GM21529 (cell line): ENCODE results near the gene PIGS.

ENCODE experiments used
- ATAC-seq: cut with Tn5 transposase; IDR thresholded peaks from one replicate; pipeline ENCODE4 v1.9.1; 2021; ENCODE audit not compliant: unreplicated experiment

The PIGS gene

GRCh38 chr17:28511858-28512461 is 59.4 kb downstream of the PIGS start:
- ATAC-seq: no peak

- no peak for ATAC-seq
Measured at GRCh38 chr17:28509789-28510188, 61.5 kb downstream of the PIGS start.

- no peak for ATAC-seq
Measured at GRCh38 chr17:28508211-28508724, 63.1 kb downstream of the PIGS start.

GRCh38 chr17:28507567-28508203 is 63.6 kb downstream of the PIGS start:
- no peak for ATAC-seq

- no peak for ATAC-seq
Measured at GRCh38 chr17:28506763-28507487, 64.4 kb downstream of the PIGS start.

- ATAC-seq: no peak
Measured at GRCh38 chr17:28505986-28506665, 65.2 kb downstream of the PIGS start, which contains the start of gene FOXN1. Gene FOXN1 (plus strand): TSS chr17:28506348. CDS start chr17:28523970, 17,622 bp downstream.

GRCh38 chr17:28503420-28503819 is 67.9 kb downstream of the PIGS start:
- ATAC-seq: no peak
